Thymus (tissue), 11 donors: ENCODE measurements around the gene TMEM42. TPM values are rescaled to one million over a fixed set of nuclear protein-coding genes. Genes with fewer than 3 reads are reported as not detected.

Source experiments
- DNase-seq, 9 donors: peaks; one replicate each; pipeline ENCODE4 v3.0.0-alpha.2; 2013; ENCODE audit warnings: low spot score in 9 of 9, low read depth in 6 of 9, missing footprints in 1 of 9
- H3K27ac ChIP-seq, 2 donors: one replicate each; pipeline ENCODE4 v1.5.1; 2013; ENCODE audit warnings: control low read depth in 1 of 2, low read depth in 1 of 2, low read length in 1 of 2, mild to moderate bottlenecking in 1 of 2, moderate library complexity in 1 of 2
- H3K27me3 ChIP-seq, 2 donors: one replicate each; pipeline ENCODE4 v1.5.1; 2013; ENCODE audit warnings: low read length in 1 of 2; ENCODE audit not compliant: control insufficient read depth in 2 of 2, insufficient read depth in 1 of 2
- H3K36me3 ChIP-seq, 2 donors: one replicate each; pipeline ENCODE4 v1.5.1; 2013; ENCODE audit warnings: low read length in 1 of 2, mild to moderate bottlenecking in 1 of 2, moderate library complexity in 1 of 2; ENCODE audit not compliant: control insufficient read depth in 2 of 2, insufficient read depth in 2 of 2
- H3K4me1 ChIP-seq, 2 donors: one replicate each; pipeline ENCODE4 v1.5.1; 2013; ENCODE audit warnings: low read length in 2 of 2; ENCODE audit not compliant: control insufficient read depth in 2 of 2, insufficient read depth in 2 of 2
- H3K4me3 ChIP-seq, 2 donors: one replicate each; pipeline ENCODE4 v1.5.1; 2013; ENCODE audit warnings: low read length in 2 of 2, control low read depth in 1 of 2, mild to moderate bottlenecking in 1 of 2
- H3K9me3 ChIP-seq, 2 donors: one replicate each; pipeline ENCODE4 v1.5.1; 2013; ENCODE audit warnings: low read length in 1 of 2, mild to moderate bottlenecking in 1 of 2; ENCODE audit not compliant: control insufficient read depth in 2 of 2, insufficient read depth in 1 of 2
- WGBS: extraction: QIAGEN DNeasy Blood & Tissue Kit; methylation state at CpG from one replicate; pipeline ENCODE4 v1.1.7; 2013; 5-methylcytosine and 5-hydroxymethylcytosine counted together
- polyA plus RNA-seq: library from polyadenylated mRNA; stranded (reverse); fragments of 200-250 nt; gene quantifications from one replicate; pipeline ENCODE4 v1.2.3, GENCODE V29; 2013
- total RNA-seq: library from RNA; stranded (reverse); fragments of 120-200 nt; gene quantifications from one replicate; pipeline ENCODE4 v1.2.4, GENCODE V29; 2013
- donor health status: healthy.

Gene TMEM42
- total and polyA plus RNA-seq, 2 donors = 23.6 to 49.0 TPM

DNA sequence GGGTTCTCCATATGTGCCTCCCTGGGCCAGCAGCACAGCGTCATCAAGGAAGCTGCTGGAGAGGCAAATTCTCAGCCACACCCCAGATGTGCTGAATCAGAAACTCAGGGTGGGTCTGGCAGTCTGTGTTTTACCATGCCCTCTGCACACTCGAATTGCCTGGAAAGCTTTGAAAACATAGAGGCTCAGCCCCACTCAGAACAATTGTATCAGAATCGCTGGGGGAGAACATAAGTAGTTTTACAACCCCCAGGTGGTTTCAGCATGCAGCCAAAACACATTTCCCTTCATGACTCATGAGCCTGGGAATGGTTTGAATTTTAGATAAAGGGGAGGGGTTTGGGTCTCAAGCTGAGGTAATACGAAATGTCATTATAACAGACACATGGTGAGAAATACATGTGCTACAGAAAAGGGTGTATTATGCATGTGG, 22.3 kb downstream of the TMEM42 start:
- Histone ChIP-seq H3K4me1 (no peaks in the 10 kb centered on the region), H3K9me3 (peaks cover 0 to 5% of the 10 kb centered on the region in 2 donors), H3K27me3 (no peaks in the 10 kb centered on the region), H3K27ac (peak overlapping the region in 1 of 2 donors; percentile 71), H3K4me3 (no peak overlapping the region), H3K36me3 (no peaks in the 10 kb centered on the region)
- no peak for DNase-seq
- 82% methylated on average over 4 of the region's 4 CpGs for WGBS

DNA sequence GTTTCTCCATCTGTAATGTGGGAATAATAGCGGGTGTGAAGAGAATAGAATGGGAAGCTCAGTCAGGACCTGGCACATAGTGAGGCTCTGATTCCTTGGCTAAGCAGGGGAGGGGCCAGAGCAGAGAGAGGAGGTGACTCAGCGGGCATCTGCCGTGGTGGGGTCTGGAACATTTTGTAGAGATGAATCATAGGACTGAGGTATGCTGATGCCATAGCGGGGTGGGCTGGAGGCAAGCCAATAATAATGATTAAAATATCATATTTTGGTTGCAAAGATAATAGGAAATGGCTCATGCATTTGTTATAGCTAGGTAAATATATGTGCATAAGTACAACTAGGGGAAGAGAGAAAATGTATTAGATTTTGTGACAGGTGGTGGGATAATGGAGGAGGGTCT, 23.9 kb downstream of the TMEM42 start:
- no peak for DNase-seq
- no peaks in the 10 kb centered on the region for H3K36me3 ChIP-seq
- no peaks in the 10 kb centered on the region for H3K27me3 ChIP-seq
- H3K27ac ChIP-seq = no peak overlapping the region
- 87% methylated on average over 4 of the region's 4 CpGs for WGBS
- peaks cover 0 to 5% of the 10 kb centered on the region in 2 donors for H3K9me3 ChIP-seq
- H3K4me3 ChIP-seq = no peak overlapping the region
- no peaks in the 10 kb centered on the region for H3K4me1 ChIP-seq

GRCh38 chr3:44886561-44886960, 24.8 kb downstream of the TMEM42 start:
- H3K27ac ChIP-seq = no peak overlapping the region
- H3K4me1 ChIP-seq = no peaks in the 10 kb centered on the region
- H3K36me3 ChIP-seq = no peaks in the 10 kb centered on the region
- no peak for DNase-seq
- no peaks in the 10 kb centered on the region for H3K27me3 ChIP-seq
- H3K9me3 ChIP-seq = peaks cover 0 to 5% of the 10 kb centered on the region in 2 donors
- WGBS = 86% methylated on average over 3 of the region's 3 CpGs
- no peak overlapping the region for H3K4me3 ChIP-seq

DNA sequence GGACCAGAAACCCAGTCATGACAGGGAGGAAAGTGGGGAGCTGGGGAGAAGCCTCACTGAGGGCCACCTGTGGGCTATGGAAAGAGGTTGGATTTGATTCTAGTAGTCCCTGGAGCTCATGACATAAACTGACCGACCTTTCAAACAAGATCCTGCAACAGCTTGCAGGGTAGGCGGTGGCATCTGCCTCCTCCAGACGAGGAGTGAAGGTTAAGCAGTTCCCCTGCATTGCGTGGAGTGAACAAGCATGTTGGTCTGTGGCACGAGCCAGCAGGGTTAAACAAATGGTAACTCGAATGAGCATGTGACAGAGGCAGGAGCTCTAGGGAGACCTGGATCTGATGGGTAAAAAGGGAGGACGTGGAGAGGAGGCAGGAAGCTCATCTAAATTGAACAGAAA, 25.4 kb downstream of the TMEM42 start:
- DNase-seq = no peak
- no peaks in the 10 kb centered on the region for H3K4me1 ChIP-seq
- peaks cover 0 to 5% of the 10 kb centered on the region in 2 donors for H3K9me3 ChIP-seq
- no peak overlapping the region for H3K27ac ChIP-seq
- no peaks in the 10 kb centered on the region for H3K27me3 ChIP-seq
- no peak overlapping the region for H3K4me3 ChIP-seq
- 93% methylated on average over 7 of the region's 7 CpGs for WGBS
- H3K36me3 ChIP-seq = no peaks in the 10 kb centered on the region

DNA sequence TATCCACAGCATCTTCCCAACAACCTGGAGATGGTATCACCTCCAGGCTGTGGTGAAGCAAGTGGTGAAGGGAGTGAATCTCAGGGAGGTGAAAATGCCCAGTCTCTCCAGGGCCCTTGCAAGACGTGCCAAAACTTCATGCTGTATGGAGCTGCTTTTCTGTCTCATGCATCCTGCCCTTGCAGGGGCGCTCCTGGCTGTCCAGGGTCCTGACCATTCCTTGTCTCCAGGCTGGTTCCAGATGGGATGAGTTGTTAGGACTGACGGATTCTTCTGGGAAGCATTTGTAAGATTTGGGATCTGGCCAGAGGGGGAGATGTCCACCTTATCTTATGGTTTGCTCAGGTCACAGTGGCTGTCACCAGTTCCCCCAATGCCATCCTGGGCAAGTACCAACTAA, 28.5 kb downstream of the TMEM42 start:
- no peaks in the 10 kb centered on the region for H3K27me3 ChIP-seq
- H3K4me1 ChIP-seq = no peaks in the 10 kb centered on the region
- H3K9me3 ChIP-seq = no peaks in the 10 kb centered on the region
- H3K36me3 ChIP-seq = no peaks in the 10 kb centered on the region
- H3K4me3 ChIP-seq = no peak overlapping the region
- WGBS = 96% methylated on average over 3 of the region's 3 CpGs
- no peak for DNase-seq
- no peak overlapping the region for H3K27ac ChIP-seq

GRCh38 chr3:44890852-44891251, 29.1 kb downstream of the TMEM42 start:
- Histone ChIP-seq H3K27ac (no peak overlapping the region), H3K27me3 (no peaks in the 10 kb centered on the region), H3K4me3 (no peak overlapping the region), H3K36me3 (no peaks in the 10 kb centered on the region), H3K9me3 (no peaks in the 10 kb centered on the region), H3K4me1 (no peaks in the 10 kb centered on the region)
- no peak for DNase-seq
- WGBS = 74% methylated on average over 3 of the region's 3 CpGs

- Histone ChIP-seq H3K9me3 (no peaks in the 10 kb centered on the region), H3K36me3 (no peaks in the 10 kb centered on the region), H3K27me3 (no peaks in the 10 kb centered on the region), H3K4me1 (no peaks in the 10 kb centered on the region), H3K27ac (no peak overlapping the region), H3K4me3 (no peak overlapping the region)
- no peak for DNase-seq
- WGBS = 81% methylated on average over 3 of the region's 3 CpGs
Measured at GRCh38 chr3:44892689-44893088, 31.0 kb downstream of the TMEM42 start.

DNA sequence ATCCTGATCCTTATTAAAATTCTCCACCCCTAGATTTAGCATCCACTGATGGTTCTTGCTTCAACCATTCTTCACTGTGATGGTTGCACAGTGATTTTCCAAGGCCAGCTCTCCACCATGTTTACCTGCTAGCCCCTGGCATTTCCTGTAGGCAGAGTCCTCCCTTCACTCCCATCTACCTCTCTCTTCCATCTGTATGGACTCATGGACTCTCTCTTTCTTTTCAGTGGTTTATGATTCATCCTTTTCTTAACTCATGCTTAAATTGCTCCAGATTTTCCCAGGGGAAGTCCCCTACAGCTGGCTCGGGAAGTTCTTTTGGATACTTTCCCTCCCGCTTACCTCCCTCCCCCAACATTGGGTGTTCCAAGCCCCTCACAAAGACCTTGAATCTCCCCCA, 31.4 kb downstream of the TMEM42 start:
- DNase-seq = no peak
- no peak overlapping the region for H3K4me3 ChIP-seq
- H3K4me1 ChIP-seq = no peaks in the 10 kb centered on the region
- no peak overlapping the region for H3K27ac ChIP-seq
- no peaks in the 10 kb centered on the region for H3K9me3 ChIP-seq
- H3K27me3 ChIP-seq = no peaks in the 10 kb centered on the region
- H3K36me3 ChIP-seq = no peaks in the 10 kb centered on the region
- WGBS = 89% methylated on average over 2 of the region's 2 CpGs

DNA sequence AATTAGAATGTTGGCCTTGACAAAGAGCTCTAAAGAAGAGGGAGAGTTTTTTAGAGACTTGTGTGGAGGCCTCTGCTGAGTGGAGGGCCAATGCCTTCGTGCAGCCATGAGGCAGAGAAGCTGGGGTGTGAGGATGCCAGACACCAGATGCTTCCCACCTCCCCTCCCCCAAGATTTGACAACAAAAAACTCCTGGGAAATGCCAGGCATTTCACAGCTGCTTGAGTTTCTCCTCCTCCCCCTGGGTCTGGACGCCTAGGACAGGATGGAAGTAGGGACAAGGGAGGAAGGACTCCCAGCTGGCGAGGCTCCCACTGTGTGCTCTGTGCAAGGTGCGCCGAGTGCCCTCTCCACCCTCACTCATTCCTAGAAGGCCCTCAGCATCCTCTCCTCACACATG, 32.8 kb downstream of the TMEM42 start:
- WGBS = 75% methylated on average over 5 of the region's 5 CpGs
- Histone ChIP-seq H3K4me3 (no peak overlapping the region), H3K27ac (no peak overlapping the region), H3K27me3 (peaks cover 0 to 3% of the 10 kb centered on the region in 2 donors), H3K36me3 (no peaks in the 10 kb centered on the region), H3K9me3 (no peaks in the 10 kb centered on the region), H3K4me1 (no peaks in the 10 kb centered on the region)
- DNase-seq = no peak

GRCh38 chr3:44896440-44896839, 34.7 kb downstream of the TMEM42 start:
- no peak overlapping the region for H3K27ac ChIP-seq
- no peaks in the 10 kb centered on the region for H3K4me1 ChIP-seq
- no peak overlapping the region for H3K4me3 ChIP-seq
- no peak for DNase-seq
- no peaks in the 10 kb centered on the region for H3K9me3 ChIP-seq
- peaks cover 0 to 3% of the 10 kb centered on the region in 2 donors for H3K27me3 ChIP-seq
- H3K36me3 ChIP-seq = no peaks in the 10 kb centered on the region
- 90% methylated on average over 2 of the region's 2 CpGs for WGBS
